GM19238 (cell line): Measurements from ENCODE around the gene CR1L.
"Not testable (repeated sequence)": the region's sequence is repeated elsewhere in the genome, so short reads cannot be mapped to it uniquely, and the experiment has no call there.

Experiments
- DNase-seq: peaks from one replicate; pipeline ENCODE4 v3.0.0; 2011; ENCODE audit warnings: low spot score; ENCODE audit not compliant: insufficient read length

CR1L gene

DNA sequence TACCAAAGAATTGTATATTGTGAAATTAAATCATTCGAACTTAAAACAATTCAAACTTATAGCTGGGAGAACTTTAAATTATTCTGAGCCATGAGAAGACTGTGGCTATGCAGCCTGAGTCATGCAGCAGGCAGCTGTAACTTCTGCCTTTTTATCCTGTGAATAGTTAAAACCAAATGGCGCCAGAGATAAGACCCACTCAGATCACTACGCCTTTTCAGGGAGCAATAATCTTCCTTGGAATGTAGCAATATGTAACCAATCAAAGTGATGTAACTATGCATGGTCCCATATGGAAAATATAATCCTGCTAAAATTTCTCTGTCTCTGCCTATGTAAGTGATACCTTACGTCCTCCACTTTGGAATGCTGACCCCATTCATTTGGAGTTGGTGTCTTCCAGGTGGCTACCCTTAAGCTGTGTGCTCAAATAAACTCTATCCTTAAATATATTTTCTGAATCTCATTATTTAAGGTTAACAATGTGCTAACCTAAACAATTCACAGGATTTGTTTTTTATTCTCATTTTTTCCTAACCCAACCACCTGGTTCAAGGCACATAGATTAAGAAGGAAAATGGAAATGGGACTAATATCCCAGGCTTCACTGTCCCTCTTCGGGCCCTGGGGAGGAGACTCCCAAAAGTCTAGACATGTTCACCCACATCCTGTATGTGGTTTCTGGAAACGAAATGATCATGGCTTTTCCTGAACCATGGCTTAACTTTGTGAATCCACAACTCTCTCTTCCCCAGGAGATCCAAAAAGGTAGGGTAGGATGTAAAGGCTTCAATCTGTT is 35.9 kb downstream of the CR1L start:
- DNase-seq: not testable (repeated sequence)

DNA sequence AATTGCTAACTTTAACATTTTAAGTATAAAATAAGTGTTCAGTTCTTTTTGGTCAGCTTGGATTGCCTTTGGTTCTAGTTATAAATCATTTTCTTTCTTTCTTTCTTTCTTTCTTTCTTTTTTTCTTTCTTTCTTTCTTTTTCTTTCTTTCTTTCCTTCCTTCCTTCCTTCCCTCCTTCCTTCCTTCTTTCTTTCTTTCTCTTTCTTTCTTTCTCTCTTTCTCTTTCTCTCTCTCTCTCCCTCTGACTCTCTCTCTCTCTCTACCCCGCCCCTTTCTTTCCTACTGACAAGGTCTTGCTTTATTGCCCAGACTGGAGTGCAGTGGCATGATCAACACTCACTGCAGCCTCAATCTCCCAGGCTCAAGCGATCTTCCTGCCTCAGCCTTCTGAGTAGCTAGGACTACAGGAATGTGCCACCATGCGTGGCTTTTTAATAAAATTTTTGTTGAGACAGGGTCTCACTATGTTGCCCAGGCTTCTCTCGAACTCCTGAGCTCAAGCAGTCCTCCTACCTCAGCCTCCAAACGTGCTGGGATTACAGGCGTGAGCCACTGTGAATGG is 38.0 kb downstream of the CR1L start:
- DNase-seq: not testable (repeated sequence)

DNA sequence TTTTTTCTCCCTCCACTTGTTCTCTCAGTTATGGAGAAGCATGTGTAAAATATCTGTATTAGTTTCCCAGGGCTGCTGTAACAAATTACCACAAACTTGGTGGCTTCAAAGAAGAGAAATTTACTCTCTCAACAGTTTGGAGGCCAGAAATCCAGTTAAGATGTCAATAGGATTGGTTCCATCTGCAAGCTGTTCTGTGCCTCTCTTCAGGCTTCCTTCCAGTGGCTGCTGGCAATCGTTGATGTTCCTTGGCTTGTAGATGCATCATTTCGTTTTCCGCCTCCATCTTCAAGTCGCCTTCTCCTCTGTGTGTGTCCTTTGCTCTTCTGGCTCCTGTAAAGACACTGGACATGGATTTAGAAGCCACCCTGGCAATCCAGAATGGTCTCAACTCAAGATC is 45.6 kb downstream of the CR1L start:
- DNase-seq: not testable (repeated sequence)

DNA sequence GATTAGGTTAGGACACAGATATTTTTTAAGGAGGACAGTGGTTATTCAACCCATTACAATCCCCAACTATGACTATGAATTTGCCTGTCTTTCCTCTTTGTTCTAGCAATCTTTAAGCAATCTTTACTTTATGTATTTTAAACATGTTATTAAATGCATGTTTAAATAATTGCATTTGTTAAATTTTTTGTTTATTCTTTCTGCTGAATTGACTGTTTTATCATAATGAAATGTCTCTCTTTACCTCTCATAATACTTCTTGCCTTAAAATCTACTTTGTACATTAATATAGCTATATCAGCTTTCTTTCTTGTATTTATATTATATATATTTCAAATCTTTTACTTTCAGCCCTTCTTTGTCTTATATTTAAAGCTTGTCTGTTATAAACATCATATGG is 46.1 kb downstream of the CR1L start:
- DNase-seq: no peak

DNA sequence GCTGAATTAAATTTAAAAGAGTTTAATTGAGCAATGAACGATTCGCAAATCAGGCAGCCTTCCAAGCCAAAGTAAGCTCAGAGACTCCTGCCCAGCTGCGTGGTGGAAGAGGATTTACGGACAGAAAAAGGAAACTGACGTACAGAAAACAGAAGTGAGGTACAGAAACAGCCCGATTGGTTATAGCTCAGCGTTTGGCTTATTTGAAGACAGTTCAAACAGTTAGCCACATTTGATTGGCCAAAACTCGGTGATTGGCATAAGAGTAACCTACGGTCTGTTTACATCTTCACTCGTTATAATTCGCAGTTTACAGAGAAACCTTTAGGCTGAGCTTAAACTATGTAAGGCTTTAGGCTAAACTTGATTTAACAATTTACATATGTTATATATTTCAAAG is 46.9 kb downstream of the CR1L start:
- no peak for DNase-seq

DNA sequence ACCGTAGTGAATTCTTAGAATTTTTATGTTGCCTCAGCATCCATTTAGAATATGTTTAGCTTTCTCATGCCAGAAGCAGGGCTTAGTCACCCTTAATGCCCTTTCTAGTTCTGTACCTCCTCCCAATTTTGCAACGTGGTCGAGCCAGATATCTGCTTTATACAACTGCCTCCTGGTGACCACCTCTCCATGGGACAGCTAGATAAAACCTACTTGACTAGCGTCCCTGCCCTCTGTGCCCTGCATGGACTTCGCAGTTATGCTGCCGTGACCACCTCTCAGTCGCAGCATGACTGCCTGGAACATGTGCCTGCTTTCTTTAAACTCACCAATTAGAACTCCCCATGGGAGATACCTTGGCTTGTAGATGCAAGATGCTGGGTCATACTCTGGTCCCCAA is 47.4 kb downstream of the CR1L start:
- not testable (repeated sequence) for DNase-seq

DNA sequence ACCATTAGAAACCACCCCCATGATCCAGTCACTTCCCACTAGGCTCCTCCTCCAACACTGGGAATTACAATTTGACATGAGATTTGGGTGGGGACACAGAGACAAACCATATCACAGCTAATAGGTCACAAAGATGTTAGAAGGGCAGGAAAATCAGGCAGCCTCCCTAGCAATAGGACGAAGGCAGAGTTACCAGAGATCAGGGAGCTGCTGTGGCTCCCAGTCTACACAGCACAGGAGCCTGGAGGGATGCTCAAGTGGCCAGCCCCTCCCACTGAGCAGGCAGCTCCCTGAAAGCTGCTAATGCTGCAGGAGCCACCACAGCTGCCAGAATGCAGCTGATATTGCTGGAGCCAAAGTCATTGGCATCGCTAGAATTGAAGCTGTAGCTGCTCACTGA is 51.0 kb downstream of the CR1L start:
- DNase-seq: no peak

DNA sequence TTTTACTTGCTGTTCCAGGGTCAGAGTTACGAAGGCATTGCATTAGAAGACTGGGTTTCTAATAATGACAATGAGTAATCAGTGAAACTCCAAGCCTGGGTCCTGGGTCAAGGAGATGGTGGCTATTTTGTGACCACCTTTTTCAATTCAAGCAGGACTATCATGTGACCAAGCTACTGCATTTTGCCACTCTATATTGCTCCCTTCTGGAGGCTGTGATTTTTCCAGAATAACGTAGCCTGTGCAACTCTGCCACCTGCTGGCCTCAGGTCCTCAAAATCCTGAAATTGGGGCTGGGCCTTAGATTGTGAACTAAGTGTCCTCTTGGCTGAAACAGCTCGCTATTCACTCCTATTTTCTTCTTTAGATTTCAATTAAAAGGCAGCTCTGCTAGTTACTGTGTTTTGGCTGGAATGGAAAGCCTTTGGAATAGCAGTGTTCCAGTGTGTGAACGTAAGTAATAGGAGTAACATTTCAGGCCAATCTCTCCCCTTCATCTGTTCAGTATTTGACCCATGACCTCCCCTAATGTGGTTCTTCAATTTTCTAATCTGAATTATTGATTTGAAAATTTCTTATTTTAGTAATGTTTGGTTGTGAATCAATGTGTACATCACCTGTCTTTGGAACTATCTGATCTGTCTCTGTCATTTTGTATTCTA is 54.0 kb downstream of the CR1L start:
- DNase-seq: no peak

DNA sequence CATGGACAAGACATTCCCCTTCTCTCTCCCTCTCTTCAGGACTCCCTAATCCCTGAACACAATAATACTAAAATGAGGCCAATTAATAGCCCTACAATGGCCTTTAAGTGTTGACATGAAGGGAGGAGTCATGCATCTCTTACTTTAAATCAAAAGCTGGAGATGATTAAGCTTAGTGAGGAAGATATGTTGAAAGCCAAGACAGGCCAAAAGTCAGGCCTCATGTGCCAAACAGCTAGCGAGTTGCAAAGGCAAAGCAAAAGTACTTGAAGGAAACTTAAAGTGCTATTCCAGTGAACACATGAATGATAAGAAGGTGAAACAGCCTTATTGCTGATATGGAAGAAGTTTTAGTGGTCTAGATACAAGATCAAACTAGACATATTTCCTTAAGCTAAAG is 57.4 kb downstream of the CR1L start:
- DNase-seq: no peak

DNA sequence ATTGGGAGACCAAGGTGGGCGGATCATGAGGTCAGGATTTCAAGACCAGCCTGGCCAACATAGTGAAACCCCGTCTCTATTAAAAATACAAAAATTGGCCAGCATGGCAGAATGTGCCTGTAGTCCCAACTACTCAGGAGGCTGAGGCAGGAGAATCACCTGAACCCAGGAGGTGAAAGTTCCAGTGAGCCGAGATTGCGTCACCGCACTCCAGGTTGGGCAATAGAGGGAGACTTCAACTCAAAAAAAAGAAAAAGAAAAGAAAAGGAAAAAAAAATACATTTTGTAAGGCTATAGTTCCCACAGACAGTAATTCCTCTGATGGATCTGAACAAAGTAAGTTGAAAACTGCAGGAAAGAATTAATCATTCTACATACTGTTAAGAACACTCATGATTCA is 58.8 kb downstream of the CR1L start:
- no peak for DNase-seq

DNA sequence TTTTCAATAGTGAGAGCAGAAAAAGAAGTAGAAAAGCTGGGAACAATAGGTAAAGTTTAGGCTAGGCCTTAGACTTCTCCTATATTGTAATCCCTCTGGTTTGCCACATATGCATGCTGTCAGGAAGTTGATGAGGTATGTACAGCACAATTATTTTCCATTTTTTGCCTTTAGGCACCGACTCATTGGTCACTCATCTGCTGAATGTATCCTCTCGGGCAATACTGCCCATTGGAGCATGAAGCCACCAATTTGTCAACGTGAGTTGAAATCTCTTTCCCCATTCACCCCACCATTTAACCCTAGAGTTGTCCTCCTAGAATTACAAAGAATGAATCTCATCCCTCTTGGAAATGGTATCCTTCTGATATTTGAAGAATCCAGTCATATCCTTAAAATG is 63.1 kb downstream of the CR1L start:
- DNase-seq: not testable (repeated sequence)

DNA sequence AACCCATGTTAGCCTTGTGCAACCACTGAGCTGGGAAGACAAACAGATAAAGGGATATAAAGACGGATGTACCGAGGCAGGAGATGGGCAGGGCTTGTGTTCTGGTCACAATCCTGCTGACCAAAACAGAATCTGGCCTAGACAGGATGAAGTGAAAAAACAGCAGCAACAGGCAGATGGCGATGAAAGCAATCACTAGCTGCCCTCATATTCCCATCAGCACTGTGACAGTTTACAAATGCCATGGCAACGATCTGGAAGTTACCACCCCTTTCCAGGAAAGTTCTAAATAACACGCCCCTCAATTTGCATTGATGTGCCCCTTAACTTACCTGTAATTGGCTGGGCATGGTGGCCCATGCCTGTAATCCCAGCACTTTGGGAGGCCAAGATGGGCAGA is 66.4 kb downstream of the CR1L start:
- no peak for DNase-seq

DNA sequence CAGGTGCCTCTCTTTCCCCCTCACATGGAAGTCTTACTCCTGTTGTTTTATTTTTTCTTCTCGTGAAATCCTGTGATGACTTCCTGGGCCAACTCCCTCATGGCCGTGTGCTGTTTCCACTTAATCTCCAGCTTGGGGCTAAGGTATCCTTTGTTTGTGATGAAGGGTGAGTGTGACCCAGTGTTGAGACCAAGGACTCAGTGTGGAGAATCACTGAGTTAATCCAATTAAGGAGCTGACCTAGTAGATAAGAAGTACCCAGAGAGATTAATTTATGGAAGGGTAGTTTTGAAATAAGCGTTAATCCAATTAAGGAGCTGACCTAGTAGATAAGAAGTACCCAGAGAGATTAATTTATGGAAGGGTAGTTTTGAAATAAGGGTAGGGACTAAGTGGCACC is 67.8 kb downstream of the CR1L start:
- DNase-seq: not testable (repeated sequence)

DNA sequence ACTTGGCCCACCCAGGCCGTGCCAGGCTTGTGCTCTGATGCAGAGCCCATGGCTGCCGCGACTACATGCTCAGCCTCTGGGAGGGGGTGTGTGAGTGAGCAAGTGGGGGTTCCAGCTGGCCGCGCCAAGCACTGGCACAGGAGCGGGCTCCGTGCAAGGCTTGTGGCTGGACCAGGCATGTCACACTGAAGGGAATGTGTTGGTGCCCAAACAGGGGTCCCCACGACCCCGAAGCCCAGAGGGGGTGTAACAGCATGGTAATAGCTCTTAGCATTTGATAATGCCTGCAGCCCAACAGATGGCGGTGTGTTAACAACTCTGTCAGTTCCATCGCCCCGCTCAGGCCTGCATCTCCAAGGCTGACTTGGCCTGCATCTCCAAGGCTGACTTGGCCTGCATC is 68.6 kb downstream of the CR1L start:
- no peak for DNase-seq

DNA sequence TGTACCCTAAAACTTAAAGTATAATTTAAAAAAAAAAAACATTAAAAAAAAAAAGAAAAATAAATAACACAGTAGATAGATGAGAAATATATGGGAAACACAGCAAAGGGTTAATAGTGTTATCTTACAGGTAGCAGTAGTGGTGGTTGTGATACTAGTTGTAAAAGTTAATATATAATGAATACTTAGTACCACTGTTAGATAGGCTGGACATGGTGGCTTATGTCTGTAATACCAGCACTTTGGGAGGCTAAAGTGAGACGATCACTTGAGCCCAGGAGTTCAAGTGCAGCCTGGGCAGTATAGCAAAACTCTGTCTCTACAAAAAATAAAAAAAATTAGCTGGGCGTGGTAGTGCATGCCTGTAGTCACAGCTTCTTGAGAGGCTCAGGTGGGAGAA is 74.3 kb downstream of the CR1L start:
- no peak for DNase-seq

DNA sequence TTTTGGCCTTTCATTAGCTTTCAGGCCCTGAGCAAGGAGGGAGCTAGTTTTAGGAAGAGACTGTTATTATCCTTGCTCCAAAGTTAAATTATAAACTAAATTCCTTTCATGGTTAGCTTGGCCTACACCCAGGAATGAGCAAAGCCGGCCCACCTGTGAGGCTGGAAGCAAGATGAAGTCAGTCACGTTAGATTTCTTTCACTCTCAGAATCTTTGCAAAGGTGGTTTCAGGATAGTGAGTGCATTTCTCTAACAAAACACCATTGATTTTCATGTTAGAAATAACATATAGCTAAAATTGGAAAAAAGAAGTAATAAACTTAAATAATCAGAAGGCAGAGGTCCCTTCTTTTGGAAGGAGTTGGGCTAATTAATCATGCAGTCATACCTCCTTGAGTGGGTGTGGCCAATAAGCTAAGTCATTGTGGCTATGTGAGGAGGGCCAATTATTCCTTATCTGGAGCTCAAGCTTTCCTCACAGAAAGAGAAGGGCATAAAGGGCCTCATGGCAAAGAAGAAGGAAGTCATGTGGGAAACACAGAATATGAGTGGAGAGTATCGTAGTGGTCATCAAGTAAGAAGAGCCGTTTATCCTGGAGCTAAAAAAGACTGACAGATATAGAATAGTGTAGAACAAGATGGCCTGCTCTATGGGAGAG is 83.4 kb downstream of the CR1L start:
- not testable (repeated sequence) for DNase-seq

DNA sequence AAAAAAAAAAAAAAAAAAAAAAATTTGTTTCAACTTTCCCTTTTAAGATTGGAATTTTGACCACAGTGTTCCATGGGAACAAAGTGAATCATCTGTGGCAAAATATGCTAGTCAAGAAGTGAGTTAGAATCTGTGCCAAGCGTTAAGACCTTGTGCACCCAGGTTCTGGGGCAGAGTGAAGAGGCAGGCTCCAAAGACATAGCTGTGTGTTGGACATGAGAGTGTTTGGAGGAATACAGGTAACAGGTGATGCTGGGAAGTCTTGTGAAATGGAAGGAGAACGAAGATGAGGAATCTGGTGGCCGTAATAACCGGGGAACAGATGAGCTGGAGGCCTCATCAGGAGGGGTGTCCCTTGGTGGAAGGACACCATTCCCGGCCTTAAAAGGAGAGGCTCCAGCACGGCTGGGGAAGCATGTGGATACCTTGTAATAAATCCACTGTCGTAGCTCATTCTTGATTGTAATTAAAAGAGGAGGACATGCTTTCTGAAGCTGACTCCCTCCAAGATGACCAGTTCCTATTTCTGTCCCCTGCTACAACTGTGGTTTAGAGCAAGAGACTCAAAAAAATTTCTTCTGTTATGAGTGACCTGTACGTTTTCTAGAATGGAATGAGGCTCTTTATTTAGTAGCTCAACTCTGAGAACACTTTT is 92.7 kb downstream of the CR1L start:
- not testable (repeated sequence) for DNase-seq

DNA sequence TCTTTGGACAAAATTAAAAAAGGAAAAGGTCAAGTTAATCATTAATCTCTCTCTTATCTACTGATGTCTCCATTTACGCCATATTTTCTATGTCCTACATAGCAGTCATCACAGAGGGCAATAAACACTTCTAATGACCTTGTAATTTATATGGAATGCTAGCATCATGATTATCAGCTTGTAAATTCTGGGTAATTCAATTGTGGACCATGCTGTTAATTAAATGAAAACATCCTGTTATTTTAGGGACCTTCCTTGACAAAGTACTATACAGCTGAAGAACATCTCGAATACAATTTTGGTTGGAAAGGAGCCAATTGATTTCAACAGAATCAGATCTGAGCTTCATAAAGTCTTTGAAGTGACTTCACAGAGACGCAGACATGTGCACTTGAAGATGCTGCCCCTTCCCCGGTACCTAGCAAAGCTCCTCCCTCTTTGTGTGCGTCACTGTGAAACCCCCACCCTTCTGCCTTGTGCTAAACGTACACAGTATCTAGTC is 93.3 kb downstream of the CR1L start:
- not testable (repeated sequence) for DNase-seq

DNA sequence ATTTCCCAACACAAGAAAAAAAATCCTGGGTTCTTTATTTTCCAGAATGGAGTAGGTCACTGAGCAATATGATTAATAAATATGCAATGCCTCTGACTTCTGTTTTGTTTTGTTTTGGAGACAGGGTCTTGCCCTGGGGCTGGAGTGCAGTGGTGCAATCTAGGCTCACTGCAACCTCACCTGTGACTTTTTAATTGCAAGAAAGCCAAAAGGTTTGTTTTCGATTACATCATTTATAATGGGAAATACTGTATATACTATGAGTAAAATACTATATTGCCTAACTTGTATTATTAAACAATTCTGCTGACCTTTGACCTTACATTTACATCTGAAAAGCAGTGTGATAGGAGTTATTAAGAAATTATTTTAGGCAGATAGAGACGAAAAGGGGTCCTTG is 95.3 kb downstream of the CR1L start:
- no peak for DNase-seq

DNA sequence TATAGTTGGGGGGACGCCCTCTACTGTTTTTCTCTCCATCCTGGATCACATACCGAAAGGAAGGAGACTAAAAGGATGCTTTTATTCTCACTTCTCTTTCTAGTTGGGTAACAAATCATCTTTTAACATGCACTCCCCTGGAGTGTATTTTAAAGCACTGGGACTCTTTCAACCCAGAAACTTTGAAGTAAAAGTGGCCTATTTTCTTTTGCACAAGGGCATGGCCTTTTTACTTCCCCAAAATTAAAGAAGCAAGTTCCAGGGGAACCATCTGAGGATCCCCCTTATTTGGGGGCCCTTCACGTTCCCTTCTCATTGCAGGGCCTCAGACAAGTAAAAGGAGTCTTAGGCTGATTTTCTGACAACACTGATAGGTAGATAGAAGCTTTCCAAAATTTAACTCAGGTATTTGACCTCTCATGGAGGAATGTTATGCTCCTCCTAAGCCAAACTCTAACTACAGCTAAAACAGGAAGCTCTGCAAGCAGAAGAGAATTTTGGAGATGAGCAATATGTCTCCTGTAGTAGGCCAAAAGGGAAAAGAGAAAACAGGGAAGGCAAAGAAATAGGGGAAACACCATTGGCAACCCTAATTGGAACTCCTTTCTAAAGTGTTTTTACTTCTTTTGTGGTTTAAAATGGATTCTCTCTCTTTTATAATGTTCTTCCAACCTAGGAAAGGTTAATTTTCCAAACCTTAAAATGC is 98.1 kb downstream of the CR1L start:
- DNase-seq: no peak

DNA sequence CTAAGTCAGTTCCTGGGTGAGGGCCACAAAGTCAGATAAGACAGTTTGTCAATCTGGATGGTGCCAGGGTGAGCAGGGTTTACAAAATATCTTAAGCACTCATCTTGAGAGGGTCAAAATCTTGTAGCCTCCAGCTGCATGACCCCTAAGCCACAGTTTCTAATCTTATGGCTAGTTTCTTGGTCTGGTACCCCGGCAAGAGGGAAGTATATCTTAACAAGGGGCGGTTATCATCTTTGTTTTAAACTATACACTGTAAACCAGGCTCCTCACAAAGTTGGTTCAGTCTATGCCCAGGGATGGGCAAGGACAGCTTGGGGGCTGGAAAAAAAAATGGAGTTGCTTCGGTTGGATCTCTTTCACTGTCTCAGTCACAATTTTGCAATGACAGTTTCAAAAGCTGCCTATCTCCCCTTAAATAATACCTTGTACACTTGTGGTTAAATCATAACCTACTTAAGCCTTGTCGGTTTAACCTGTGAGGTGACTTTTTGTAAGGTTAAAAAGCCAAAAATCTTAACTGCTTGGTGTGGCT is 99.1 kb downstream of the CR1L start:
- DNase-seq: no peak
